ENCODE data around the gene MGMT. TPM values are rescaled to one million over a fixed set of nuclear protein-coding genes. Genes with fewer than 3 reads are reported as not detected.

Gene MGMT
- polyA plus RNA-seq, 4 donors = 9.8 to 22.4 (median 17.9) TPM

- peaks cover 0 to 4% (median 0%) of the 10 kb centered on the region in 3 donors for H3K36me3 ChIP-seq (ENCODE audit: control insufficient read depth in 3 of 3, insufficient read depth in 2 of 3, low read depth in 1 of 3, low read length in 3 of 3)
- no peaks in the 10 kb centered on the region for H3K27me3 ChIP-seq (ENCODE audit: control insufficient read depth in 3 of 3, insufficient read depth in 3 of 3, low read length in 3 of 3)
- no peak overlapping the region for H3K4me3 ChIP-seq (ENCODE audit: low read depth in 1 of 3, low read length in 3 of 3)
- no peaks in the 10 kb centered on the region for H3K4me1 ChIP-seq (ENCODE audit: control insufficient read depth in 3 of 3, insufficient read depth in 2 of 3, low read depth in 1 of 3, low read length in 2 of 3)
- H3K9me3 ChIP-seq (ENCODE audit: control insufficient read depth in 2 of 2, insufficient read depth in 1 of 2, low read depth in 1 of 2, low read length in 1 of 2) = no peaks in the 10 kb centered on the region
- DNase-seq = no peak
- H3K27ac ChIP-seq (ENCODE audit: low read depth in 1 of 3, low read length in 2 of 3) = no peak overlapping the region
- 94 to 96% (median 96%) methylated on average over 22 of the region's 22 CpGs for WGBS, 3 donors
- FAIRE-seq = no peak
These were observed 185.6 kb downstream of the MGMT start for GRCh38 chr10:129652521-129653201.

GRCh38 chr10:129653428-129653827 is 186.4 kb downstream of the MGMT start:
- H3K36me3 ChIP-seq (ENCODE audit: control insufficient read depth in 3 of 3, insufficient read depth in 2 of 3, low read depth in 1 of 3, low read length in 3 of 3) = peaks cover 0 to 4% (median 0%) of the 10 kb centered on the region in 3 donors
- no peaks in the 10 kb centered on the region for H3K4me1 ChIP-seq (ENCODE audit: control insufficient read depth in 3 of 3, insufficient read depth in 2 of 3, low read depth in 1 of 3, low read length in 2 of 3)
- H3K4me3 ChIP-seq (ENCODE audit: low read depth in 1 of 3, low read length in 3 of 3) = no peak overlapping the region
- DNase-seq (no peak), FAIRE-seq (no peak)
- no peaks in the 10 kb centered on the region for H3K9me3 ChIP-seq (ENCODE audit: control insufficient read depth in 2 of 2, insufficient read depth in 1 of 2, low read depth in 1 of 2, low read length in 1 of 2)
- H3K27me3 ChIP-seq (ENCODE audit: control insufficient read depth in 3 of 3, insufficient read depth in 3 of 3, low read length in 3 of 3) = no peaks in the 10 kb centered on the region
- H3K27ac ChIP-seq (ENCODE audit: low read depth in 1 of 3, low read length in 2 of 3) = no peak overlapping the region
- 92 to 94% (median 93%) methylated on average over 8 of the region's 8 CpGs for WGBS, 3 donors

DNA sequence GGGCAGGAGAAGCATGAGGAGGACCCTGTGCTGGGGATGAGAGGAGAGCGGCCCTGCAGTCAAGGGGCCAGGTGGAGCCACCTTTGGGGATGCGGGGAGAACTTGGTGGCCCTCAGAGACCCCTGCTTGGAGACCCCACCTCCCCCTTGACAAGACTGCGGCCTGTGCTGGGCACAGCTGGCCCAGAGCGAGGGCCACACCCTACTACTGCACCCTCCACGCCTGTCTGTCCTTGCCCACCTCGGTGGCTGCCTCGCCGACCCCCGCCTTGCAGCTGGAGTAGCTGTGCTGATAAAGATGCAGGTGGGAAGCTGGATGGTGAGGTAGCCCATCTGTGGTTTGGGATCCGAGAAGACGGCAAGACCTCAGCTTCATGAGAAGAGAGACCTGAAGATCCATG is 186.8 kb downstream of the MGMT start:
- Histone ChIP-seq H3K4me1 (ENCODE audit: control insufficient read depth in 3 of 3, insufficient read depth in 2 of 3, low read depth in 1 of 3, low read length in 2 of 3) (no peaks in the 10 kb centered on the region), H3K9me3 (ENCODE audit: control insufficient read depth in 2 of 2, insufficient read depth in 1 of 2, low read depth in 1 of 2, low read length in 1 of 2) (no peaks in the 10 kb centered on the region), H3K4me3 (ENCODE audit: low read depth in 1 of 3, low read length in 3 of 3) (no peak overlapping the region), H3K27me3 (ENCODE audit: control insufficient read depth in 3 of 3, insufficient read depth in 3 of 3, low read length in 3 of 3) (no peaks in the 10 kb centered on the region), H3K36me3 (ENCODE audit: control insufficient read depth in 3 of 3, insufficient read depth in 2 of 3, low read depth in 1 of 3, low read length in 3 of 3) (peaks cover 0 to 4% (median 0%) of the 10 kb centered on the region in 3 donors), H3K27ac (ENCODE audit: low read depth in 1 of 3, low read length in 2 of 3) (no peak overlapping the region)
- 84 to 93% (median 87%) methylated on average over 11 of the region's 11 CpGs for WGBS, 3 donors
- DNase-seq (no peak), FAIRE-seq (no peak)

- H3K36me3 ChIP-seq (ENCODE audit: control insufficient read depth in 3 of 3, insufficient read depth in 2 of 3, low read depth in 1 of 3, low read length in 3 of 3) = peaks cover 0 to 4% (median 0%) of the 10 kb centered on the region in 3 donors
- WGBS, 3 donors = 88 to 98% (median 96%) methylated on average over 7 of the region's 7 CpGs
- FAIRE-seq = no peak
These were observed 187.4 kb downstream of the MGMT start for GRCh38 chr10:129654461-129654860.

GRCh38 chr10:129655007-129655678 is 188.1 kb downstream of the MGMT start:
- WGBS, 3 donors = 73 to 87% (median 79%) methylated on average over 22 of the region's 22 CpGs
- H3K4me3 ChIP-seq (ENCODE audit: low read depth in 1 of 3, low read length in 3 of 3) = no peak overlapping the region
- H3K36me3 ChIP-seq (ENCODE audit: control insufficient read depth in 3 of 3, insufficient read depth in 2 of 3, low read depth in 1 of 3, low read length in 3 of 3) = peaks cover 0 to 4% (median 0%) of the 10 kb centered on the region in 3 donors
- no peak for DNase-seq
- FAIRE-seq = no peak
- no peaks in the 10 kb centered on the region for H3K9me3 ChIP-seq (ENCODE audit: control insufficient read depth in 2 of 2, insufficient read depth in 1 of 2, low read depth in 1 of 2, low read length in 1 of 2)
- H3K27ac ChIP-seq (ENCODE audit: low read depth in 1 of 3, low read length in 2 of 3) = no peak overlapping the region
- H3K27me3 ChIP-seq (ENCODE audit: control insufficient read depth in 3 of 3, insufficient read depth in 3 of 3, low read length in 3 of 3) = no peaks in the 10 kb centered on the region
- H3K4me1 ChIP-seq (ENCODE audit: control insufficient read depth in 3 of 3, insufficient read depth in 2 of 3, low read depth in 1 of 3, low read length in 2 of 3) = no peaks in the 10 kb centered on the region

More at GRCh38 chr10:129654461-129654860, 187.4 kb downstream of the MGMT start:
- no peak overlapping the region for H3K4me3 ChIP-seq (ENCODE audit: low read depth in 1 of 3, low read length in 3 of 3)
- no peaks in the 10 kb centered on the region for H3K4me1 ChIP-seq (ENCODE audit: control insufficient read depth in 3 of 3, insufficient read depth in 2 of 3, low read depth in 1 of 3, low read length in 2 of 3)
- no peak for DNase-seq
- H3K27me3 ChIP-seq (ENCODE audit: control insufficient read depth in 3 of 3, insufficient read depth in 3 of 3, low read length in 3 of 3) = no peaks in the 10 kb centered on the region
- H3K9me3 ChIP-seq (ENCODE audit: control insufficient read depth in 2 of 2, insufficient read depth in 1 of 2, low read depth in 1 of 2, low read length in 1 of 2) = no peaks in the 10 kb centered on the region
- H3K27ac ChIP-seq (ENCODE audit: low read depth in 1 of 3, low read length in 2 of 3) = no peak overlapping the region

DNA sequence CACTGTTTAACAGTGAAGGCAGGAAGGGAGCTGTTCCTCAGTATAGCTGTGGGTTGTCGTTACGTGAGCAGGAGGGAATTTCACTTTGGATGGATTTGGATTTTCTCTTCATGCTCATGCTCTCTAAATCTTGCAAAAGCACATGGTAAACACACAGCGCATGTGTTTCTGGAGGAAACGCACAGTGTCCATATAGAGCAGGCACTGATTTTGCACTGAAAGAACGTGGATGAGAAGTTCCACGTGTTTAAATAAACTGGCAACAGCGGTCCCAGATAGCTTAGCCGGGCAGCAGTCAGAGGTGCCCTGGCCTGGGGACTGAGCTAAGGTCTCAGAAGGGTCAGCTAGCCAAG is 188.6 kb downstream of the MGMT start:
- no peak for DNase-seq
- no peak overlapping the region for H3K27ac ChIP-seq (ENCODE audit: low read depth in 1 of 3, low read length in 2 of 3)
- FAIRE-seq = no peak
- H3K27me3 ChIP-seq (ENCODE audit: control insufficient read depth in 3 of 3, insufficient read depth in 3 of 3, low read length in 3 of 3) = no peaks in the 10 kb centered on the region
- no peak overlapping the region for H3K4me3 ChIP-seq (ENCODE audit: low read depth in 1 of 3, low read length in 3 of 3)
- peaks cover 0 to 2% (median 0%) of the 10 kb centered on the region in 3 donors for H3K36me3 ChIP-seq (ENCODE audit: control insufficient read depth in 3 of 3, insufficient read depth in 2 of 3, low read depth in 1 of 3, low read length in 3 of 3)
- no peaks in the 10 kb centered on the region for H3K4me1 ChIP-seq (ENCODE audit: control insufficient read depth in 3 of 3, insufficient read depth in 2 of 3, low read depth in 1 of 3, low read length in 2 of 3)
- H3K9me3 ChIP-seq (ENCODE audit: control insufficient read depth in 2 of 2, insufficient read depth in 1 of 2, low read depth in 1 of 2, low read length in 1 of 2) = no peaks in the 10 kb centered on the region
- 87 to 92% (median 91%) methylated on average over 8 of the region's 8 CpGs for WGBS, 3 donors

DNA sequence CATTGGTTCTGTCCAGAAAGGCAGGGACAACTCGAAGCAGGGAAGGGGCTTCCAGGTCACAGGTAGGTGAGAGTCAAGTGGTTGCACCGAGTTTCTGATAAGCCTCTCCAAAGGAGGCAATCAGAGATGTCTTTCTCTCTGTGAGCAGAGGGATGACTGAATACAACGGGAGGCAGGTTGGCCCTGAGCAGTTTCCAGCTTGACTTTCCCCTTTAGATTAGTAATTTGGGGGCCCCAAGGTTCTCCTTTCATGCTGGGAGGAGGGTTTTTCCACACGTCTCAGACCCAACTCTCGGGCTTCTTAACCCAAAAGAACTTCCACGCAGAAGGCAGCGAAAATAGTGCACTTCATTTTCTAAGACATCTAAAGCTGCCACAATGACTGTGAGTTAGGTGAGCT is 189.6 kb downstream of the MGMT start:
- WGBS, 3 donors = 78 to 90% (median 86%) methylated on average over 7 of the region's 7 CpGs

GRCh38 chr10:129657297-129658017 is 190.4 kb downstream of the MGMT start:
- 82 to 88% (median 87%) methylated on average over 8 of the region's 8 CpGs for WGBS, 3 donors
- DNase-seq (no peak), FAIRE-seq (no peak)

More for the DNA sequence above, 189.6 kb downstream of the MGMT start:
- FAIRE-seq (no peak), DNase-seq (no peak)
- Histone ChIP-seq H3K36me3 (ENCODE audit: control insufficient read depth in 3 of 3, insufficient read depth in 2 of 3, low read depth in 1 of 3, low read length in 3 of 3) (no peaks in the 10 kb centered on the region), H3K4me1 (ENCODE audit: control insufficient read depth in 3 of 3, insufficient read depth in 2 of 3, low read depth in 1 of 3, low read length in 2 of 3) (no peaks in the 10 kb centered on the region), H3K4me3 (ENCODE audit: low read depth in 1 of 3, low read length in 3 of 3) (no peak overlapping the region), H3K27me3 (ENCODE audit: control insufficient read depth in 3 of 3, insufficient read depth in 3 of 3, low read length in 3 of 3) (no peaks in the 10 kb centered on the region), H3K9me3 (ENCODE audit: control insufficient read depth in 2 of 2, insufficient read depth in 1 of 2, low read depth in 1 of 2, low read length in 1 of 2) (no peaks in the 10 kb centered on the region), H3K27ac (ENCODE audit: low read depth in 1 of 3, low read length in 2 of 3) (no peak overlapping the region)

More at GRCh38 chr10:129657297-129658017, 190.4 kb downstream of the MGMT start:
- Histone ChIP-seq H3K4me1 (ENCODE audit: control insufficient read depth in 3 of 3, insufficient read depth in 2 of 3, low read depth in 1 of 3, low read length in 2 of 3) (no peaks in the 10 kb centered on the region), H3K4me3 (ENCODE audit: low read depth in 1 of 3, low read length in 3 of 3) (no peak overlapping the region), H3K36me3 (ENCODE audit: control insufficient read depth in 3 of 3, insufficient read depth in 2 of 3, low read depth in 1 of 3, low read length in 3 of 3) (no peaks in the 10 kb centered on the region), H3K27ac (ENCODE audit: low read depth in 1 of 3, low read length in 2 of 3) (no peak overlapping the region), H3K27me3 (ENCODE audit: control insufficient read depth in 3 of 3, insufficient read depth in 3 of 3, low read length in 3 of 3) (no peaks in the 10 kb centered on the region), H3K9me3 (ENCODE audit: control insufficient read depth in 2 of 2, insufficient read depth in 1 of 2, low read depth in 1 of 2, low read length in 1 of 2) (no peaks in the 10 kb centered on the region)
